ENCODE results near the gene POLR3B.

GRCh38 chr12:106308611-106309010 lies 48.9 kb upstream of the POLR3B start:
- TF ChIP-seq, protein P1, sequence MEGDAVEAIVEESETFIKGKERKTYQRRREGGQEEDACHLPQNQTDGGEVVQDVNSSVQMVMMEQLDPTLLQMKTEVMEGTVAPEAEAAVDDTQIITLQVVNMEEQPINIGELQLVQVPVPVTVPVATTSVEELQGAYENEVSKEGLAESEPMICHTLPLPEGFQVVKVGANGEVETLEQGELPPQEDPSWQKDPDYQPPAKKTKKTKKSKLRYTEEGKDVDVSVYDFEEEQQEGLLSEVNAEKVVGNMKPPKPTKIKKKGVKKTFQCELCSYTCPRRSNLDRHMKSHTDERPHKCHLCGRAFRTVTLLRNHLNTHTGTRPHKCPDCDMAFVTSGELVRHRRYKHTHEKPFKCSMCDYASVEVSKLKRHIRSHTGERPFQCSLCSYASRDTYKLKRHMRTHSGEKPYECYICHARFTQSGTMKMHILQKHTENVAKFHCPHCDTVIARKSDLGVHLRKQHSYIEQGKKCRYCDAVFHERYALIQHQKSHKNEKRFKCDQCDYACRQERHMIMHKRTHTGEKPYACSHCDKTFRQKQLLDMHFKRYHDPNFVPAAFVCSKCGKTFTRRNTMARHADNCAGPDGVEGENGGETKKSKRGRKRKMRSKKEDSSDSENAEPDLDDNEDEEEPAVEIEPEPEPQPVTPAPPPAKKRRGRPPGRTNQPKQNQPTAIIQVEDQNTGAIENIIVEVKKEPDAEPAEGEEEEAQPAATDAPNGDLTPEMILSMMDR (IDR thresholded peaks at IDR 0.05; ENCODE audit: low read depth, low read length, poor library complexity, severe bottlenecking) = no peak
- TF ChIP-seq EZH2phosphoT487 (IDR thresholded peaks at IDR 0.05; ENCODE audit: borderline replicate concordance, low read length) = no peak

All from DOHH2 (cell line).